DMS 273 treated with DMSO at 0.1 percent for 48 hours (cell line): ENCODE data around the gene IL19.
"Not testable (repeated sequence)": the region's sequence is repeated elsewhere in the genome, so short reads cannot be mapped to it uniquely, and the experiment has no call there.

Experiments
- DNase-seq: peaks from one replicate; lab custom pipeline; 2025; lab: John Stamatoyannopoulos, UW

The IL19 gene

GRCh38 chr1:206741142-206741701 is 29.4 kb upstream of the IL19 start:
- DNase-seq: no peak

GRCh38 chr1:206742719-206743383 is 27.7 kb upstream of the IL19 start:
- DNase-seq: no peak

GRCh38 chr1:206744683-206745082 is 25.9 kb upstream of the IL19 start:
- DNase-seq: no peak

- no peak for DNase-seq
Observed at GRCh38 chr1:206745301-206745700, 25.3 kb upstream of the IL19 start.

GRCh38 chr1:206748348-206749030 is 22.1 kb upstream of the IL19 start:
- no peak for DNase-seq

GRCh38 chr1:206751891-206752290 is 18.7 kb upstream of the IL19 start:
- no peak for DNase-seq

- DNase-seq: no peak
Observed at GRCh38 chr1:206752481-206752880, 18.1 kb upstream of the IL19 start.

- no peak for DNase-seq
Observed at GRCh38 chr1:206753141-206753540, 17.4 kb upstream of the IL19 start.

- DNase-seq: no peak
Observed at GRCh38 chr1:206754011-206754410, 16.6 kb upstream of the IL19 start.

- DNase-seq: no peak
Observed at GRCh38 chr1:206757524-206758266, 12.9 kb upstream of the IL19 start.

- no peak for DNase-seq
Observed at GRCh38 chr1:206760590-206760989, 10.0 kb upstream of the IL19 start.

GRCh38 chr1:206761159-206761768 is 9.3 kb upstream of the IL19 start:
- no peak for DNase-seq

GRCh38 chr1:206762741-206763364 is 7.7 kb upstream of the IL19 start:
- DNase-seq: not testable (repeated sequence)

GRCh38 chr1:206765771-206766170 is 4.8 kb upstream of the IL19 start:
- not testable (repeated sequence) for DNase-seq

- no peak for DNase-seq
Observed at GRCh38 chr1:206766251-206766856, 4.2 kb upstream of the IL19 start.

- no peak for DNase-seq
Observed at GRCh38 chr1:206768472-206769303, 1.9 kb upstream of the IL19 start.

- no peak for DNase-seq
Observed at GRCh38 chr1:206769304-206769731, 1.3 kb upstream of the IL19 start.

GRCh38 chr1:206771338-206771692 is 742 bp downstream of the IL19 start:
- DNase-seq: no peak

GRCh38 chr1:206772243-206772937 is 1.8 kb downstream of the IL19 start, which contains the start of gene IL10:
IL10 (minus strand) TSS chr1:206772494; CDS start chr1:206772435, 59 bp downstream.
- DNase-seq: no peak

GRCh38 chr1:206774093-206774492 is 3.5 kb downstream of the IL19 start:
- no peak for DNase-seq
